GM06990 (cell line): Measurements from ENCODE around the gene CYCS.
"Not testable (repeated sequence)": the region's sequence is repeated elsewhere in the genome, so short reads cannot be mapped to it uniquely, and the experiment has no call there.

Experiments
- DNase-seq: peaks from one replicate; pipeline ENCODE4 v3.0.0-alpha.2; 2011; ENCODE audit not compliant: insufficient read length; ENCODE audit errors: extremely low read depth
- H3K27me3 ChIP-seq: replicated peaks from 2 replicates; pipeline ENCODE4 v1.6.0; 2011; ENCODE audit warnings: low read length; ENCODE audit not compliant: control insufficient read depth, insufficient read depth
- H3K36me3 ChIP-seq: 2 replicates; pipeline ENCODE4 v1.5.1; 2011; ENCODE audit warnings: low read length; ENCODE audit not compliant: control insufficient read depth, insufficient read depth
- H3K4me3 ChIP-seq: replicated peaks from 2 replicates; pipeline ENCODE4 v1.5.1; 2011; ENCODE audit warnings: low read depth, mild to moderate bottlenecking, control low read depth, low read length
- CTCF ChIP-seq: IDR thresholded peaks from 2 replicates; pipeline ENCODE4 v1.5.1; 2011; ENCODE audit warnings: low read length, control low read depth, mild to moderate bottlenecking, inconsistent platforms; ENCODE audit not compliant: insufficient read depth, poor library complexity, severe bottlenecking

CYCS gene

GRCh38 chr7:25118048-25118753 is 6.9 kb downstream of the CYCS start:
- Histone ChIP-seq H3K27me3 (no peaks in the 10 kb centered on the region), H3K36me3 (peaks cover 10% of the 10 kb centered on the region), H3K4me3 (no peak overlapping the region)
- DNase-seq: peak; percentile 33
- no peak for TF ChIP-seq CTCF

- no peak overlapping the region for H3K4me3 ChIP-seq
- TF ChIP-seq CTCF: no peak
- H3K27me3 ChIP-seq: no peaks in the 10 kb centered on the region
- H3K36me3 ChIP-seq: peaks cover 8% of the 10 kb centered on the region
- DNase-seq: peak; percentile 53
Observed at GRCh38 chr7:25117226-25118047, 7.6 kb downstream of the CYCS start.

- DNase-seq: no peak
- Histone ChIP-seq H3K27me3 (no peaks in the 10 kb centered on the region), H3K36me3 (peaks cover 4% of the 10 kb centered on the region), H3K4me3 (no peak overlapping the region)
- TF ChIP-seq CTCF: no peak
Observed at GRCh38 chr7:25116621-25117020, 8.4 kb downstream of the CYCS start.

- DNase-seq, H3K27me3 ChIP-seq, H3K4me3 ChIP-seq, H3K36me3 ChIP-seq: not testable (repeated sequence)
Observed at GRCh38 chr7:25110514-25110913, 14.5 kb downstream of the CYCS start.

- no peak for TF ChIP-seq CTCF
- no peak for DNase-seq
- Histone ChIP-seq H3K36me3 (no peaks in the 10 kb centered on the region), H3K4me3 (no peak overlapping the region), H3K27me3 (no peaks in the 10 kb centered on the region)
Observed at GRCh38 chr7:25109276-25109675, 15.8 kb downstream of the CYCS start.

- no peak for DNase-seq
- TF ChIP-seq CTCF: no peak
Observed at GRCh38 chr7:25105911-25106310, 19.1 kb downstream of the CYCS start.

More at GRCh38 chr7:25105911-25106310, 19.1 kb downstream of the CYCS start:
- H3K36me3 ChIP-seq: no peaks in the 10 kb centered on the region
- no peaks in the 10 kb centered on the region for H3K27me3 ChIP-seq
- no peak overlapping the region for H3K4me3 ChIP-seq
